ENCODE results near the gene IL13RA1.
"Not testable (repeated sequence)": the region's sequence is repeated elsewhere in the genome, so short reads cannot be mapped to it uniquely, and the experiment has no call there.

IL13RA1 gene

DNA sequence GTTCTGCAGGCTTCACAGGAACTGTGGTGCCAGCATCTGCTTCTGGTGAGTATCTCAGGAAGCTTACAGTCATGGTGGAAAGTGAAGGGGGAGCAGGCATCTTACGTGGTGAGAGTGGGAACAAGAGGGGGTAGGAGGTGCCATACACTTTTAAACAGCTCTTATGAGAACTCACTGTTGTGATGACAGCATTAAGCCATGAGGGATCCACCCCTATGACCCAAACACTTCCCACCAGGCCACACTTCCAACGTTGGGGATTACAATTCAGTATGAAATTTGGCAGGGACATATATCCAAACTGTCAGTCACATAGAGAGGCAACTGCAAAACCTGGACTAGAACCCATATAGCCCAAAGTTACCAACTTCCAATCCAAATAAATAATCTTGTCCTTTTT, 53.1 kb downstream of the IL13RA1 start:
- TF ChIP-seq CTCF (IDR thresholded peaks at IDR 0.05; ENCODE audit: insufficient read depth, missing control alignments): no peak
- FAIRE-seq: no peak
- no peak for DNase-seq (ENCODE audit: insufficient read length, low spot score)

- FAIRE-seq (no peak), DNase-seq (ENCODE audit: insufficient read length, low spot score) (no peak)
- TF ChIP-seq CTCF (IDR thresholded peaks at IDR 0.05; ENCODE audit: insufficient read depth, missing control alignments): no peak
Measured at GRCh38 chrX:118780911-118781310, 53.5 kb downstream of the IL13RA1 start.

GRCh38 chrX:118795528-118796280, 68.3 kb downstream of the IL13RA1 start:
- TF ChIP-seq CTCF (IDR thresholded peaks at IDR 0.05; ENCODE audit: insufficient read depth, missing control alignments): no peak
- FAIRE-seq (no peak), DNase-seq (ENCODE audit: insufficient read length, low spot score) (no peak)

- DNase-seq (ENCODE audit: insufficient read length, low spot score): no peak
- FAIRE-seq: no peak
Measured at GRCh38 chrX:118802857-118803256, 75.5 kb downstream of the IL13RA1 start.

GRCh38 chrX:118807151-118808017, 80.0 kb downstream of the IL13RA1 start:
- no peak for DNase-seq (ENCODE audit: insufficient read length, low spot score)
- TF ChIP-seq CTCF (IDR thresholded peaks at IDR 0.05; ENCODE audit: insufficient read depth, missing control alignments): peak; percentile 57
- peak; percentile 68 for FAIRE-seq

More at GRCh38 chrX:118802857-118803256, 75.5 kb downstream of the IL13RA1 start:
- no peak for TF ChIP-seq CTCF (IDR thresholded peaks at IDR 0.05; ENCODE audit: insufficient read depth, missing control alignments)

GRCh38 chrX:118817257-118817656, 89.9 kb downstream of the IL13RA1 start:
- not testable (repeated sequence) for FAIRE-seq; DNase-seq (ENCODE audit: insufficient read length, low spot score)

- DNase-seq (ENCODE audit: insufficient read length, low spot score): peak; percentile 60
- no peak for TF ChIP-seq CTCF (IDR thresholded peaks at IDR 0.05; ENCODE audit: insufficient read depth, missing control alignments)
- no peak for FAIRE-seq
Measured at GRCh38 chrX:118823263-118824172, 96.1 kb downstream of the IL13RA1 start, which contains the start of gene ZCCHC12. Gene ZCCHC12 (plus strand): TSS chrX:118823824. CDS start chrX:118825245, 1,421 bp downstream.

All from D721Med (cell line).